Smooth muscle cell (in vitro differentiated cells): ENCODE results near the gene DENND5B. TPM values are rescaled to one million over a fixed set of nuclear protein-coding genes. Genes with fewer than 3 reads are reported as not detected.

Experiments used
- DNase-seq: peaks from one replicate; lab custom pipeline; 2025; ENCODE audit not compliant: unreplicated experiment; lab: John Stamatoyannopoulos, UW
- H2AFZ ChIP-seq: fragments of 200-600 bp; sonication (generic); 2 replicates; pipeline ENCODE4 v1.6.0; 2016; ENCODE audit warnings: antibody characterized with exemption, low read depth, mild to moderate bottlenecking
- H3F3A ChIP-seq: fragments of 200-600 bp; sonication (generic); 2 replicates; pipeline ENCODE4 v1.6.0; 2017; ENCODE audit warnings: antibody characterized with exemption, low read depth
- H3K27ac ChIP-seq: fragments of 200-600 bp; sonication (generic); 2 replicates; pipeline ENCODE4 v1.5.1; 2016; ENCODE audit warnings: low read depth, mild to moderate bottlenecking
- H3K27me3 ChIP-seq: fragments of 200-600 bp; sonication (generic); 2 replicates; pipeline ENCODE4 v1.6.1; 2016; ENCODE audit warnings: low read depth, mild to moderate bottlenecking
- H3K36me3 ChIP-seq: fragments of 200-600 bp; sonication (generic); 2 replicates; pipeline ENCODE4 v1.5.1; 2016; ENCODE audit warnings: low read depth
- H3K4me1 ChIP-seq: fragments of 200-600 bp; sonication (generic); 2 replicates; pipeline ENCODE4 v1.5.1; 2016; ENCODE audit warnings: low read depth
- H3K4me2 ChIP-seq: fragments of 200-600 bp; sonication (generic); 2 replicates; pipeline ENCODE4 v1.6.0; 2016; ENCODE audit warnings: mild to moderate bottlenecking
- H3K4me3 ChIP-seq: fragments of 200-600 bp; sonication (generic); 2 replicates; pipeline ENCODE4 v1.5.1; 2016; ENCODE audit warnings: mild to moderate bottlenecking
- H3K79me2 ChIP-seq: fragments of 200-600 bp; sonication (generic); 2 replicates; pipeline ENCODE4 v1.6.0; 2016; ENCODE audit warnings: low read depth, mild to moderate bottlenecking
- H3K9ac ChIP-seq: fragments of 200-600 bp; sonication (generic); 2 replicates; pipeline ENCODE4 v1.6.0; 2016; ENCODE audit warnings: low read depth
- H3K9me3 ChIP-seq: fragments of 200-600 bp; sonication (generic); replicated peaks from 2 replicates; pipeline ENCODE4 v1.5.1; 2016; ENCODE audit warnings: low read depth
- H4K20me1 ChIP-seq: fragments of 200-600 bp; sonication (generic); 2 replicates; pipeline ENCODE4 v1.6.0; 2016; ENCODE audit warnings: low read depth
- CTCF ChIP-seq: fragments of 200-600 bp; sonication (generic); IDR thresholded peaks from 2 replicates; pipeline ENCODE4 v1.5.1; 2017; ENCODE audit warnings: borderline replicate concordance, mild to moderate bottlenecking, antibody characterized with exemption; ENCODE audit not compliant: insufficient read depth, poor library complexity, severe bottlenecking
- WGBS: methylation state at CpG from one replicate; pipeline ENCODE4 v1.1.7; 2016; ENCODE audit warnings: low lambda C conversion rate; 5-methylcytosine and 5-hydroxymethylcytosine counted together
- polyA plus RNA-seq: library from polyadenylated mRNA; unstranded; fragments of >200 nt; fragmentation: Nextera tagmentation; extraction: Ambion mirVana; gene quantifications from 2 replicates; pipeline ENCODE4 v1.2.1, GENCODE V29; 2016
- total RNA-seq: library from RNA; depleted of rRNA; stranded (reverse); fragments of >200 nt; gene quantifications from 2 replicates; pipeline ENCODE4 v1.2.3, GENCODE V29; 2014

Gene DENND5B
- total and polyA plus RNA-seq, 2 experiments from 2014 or later, result 12.3 to 12.7 TPM

- WGBS, result 94% methylated on average over 2 of the region's 2 CpGs
- peaks cover 38% of the 10 kb centered on the region for H4K20me1 ChIP-seq
- H3K27me3 ChIP-seq, result no peaks in the 10 kb centered on the region
- H3K4me3 ChIP-seq, result no peak overlapping the region
- H3K9ac ChIP-seq, result no peak overlapping the region
- H2AFZ ChIP-seq, result no peak overlapping the region
- H3K79me2 ChIP-seq, result peaks cover 64% of the 10 kb centered on the region
- DNase-seq, result no peak
- H3K36me3 ChIP-seq, result no peaks in the 10 kb centered on the region
- peaks cover 7% of the 10 kb centered on the region for H3F3A ChIP-seq
- no peaks in the 10 kb centered on the region for H3K9me3 ChIP-seq
- H3K4me1 ChIP-seq, result peaks cover 15% of the 10 kb centered on the region
- H3K27ac ChIP-seq, result no peak overlapping the region
- H3K4me2 ChIP-seq, result peak overlapping the region; percentile 7
- TF ChIP-seq CTCF, result no peak
These were observed 5.0 kb downstream of the DENND5B start for GRCh38 chr12:31585895-31586294.

DNA sequence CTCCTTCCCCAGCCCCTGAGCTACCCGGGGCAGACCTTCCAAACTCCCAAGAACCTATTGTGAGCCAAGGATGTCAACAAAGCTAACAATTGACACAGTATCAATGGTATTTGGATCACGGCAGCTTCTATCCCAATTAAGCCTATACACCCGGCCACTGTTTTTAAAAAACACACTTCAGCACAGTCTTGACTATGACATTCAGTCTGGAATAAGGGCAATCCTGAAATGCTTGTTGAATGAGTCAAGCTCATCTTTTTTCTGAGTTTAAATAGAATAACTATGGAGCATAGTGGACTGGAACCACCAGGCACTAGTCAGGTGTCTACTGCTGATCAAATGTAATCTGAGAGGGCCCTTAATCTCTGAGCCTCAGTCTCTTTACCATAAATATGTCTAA lies 5.7 kb downstream of the DENND5B start:
- no peaks in the 10 kb centered on the region for H3K36me3 ChIP-seq
- peak overlapping the region; percentile 7 for H3K4me2 ChIP-seq
- no peak overlapping the region for H2AFZ ChIP-seq
- H3K27ac ChIP-seq, result peak overlapping the region; percentile 31
- DNase-seq, result no peak
- H3K4me3 ChIP-seq, result no peak overlapping the region
- peaks cover 38% of the 10 kb centered on the region for H4K20me1 ChIP-seq
- H3K9me3 ChIP-seq, result no peaks in the 10 kb centered on the region
- peaks cover 68% of the 10 kb centered on the region for H3K79me2 ChIP-seq
- no peak for TF ChIP-seq CTCF
- H3K27me3 ChIP-seq, result no peaks in the 10 kb centered on the region
- no peak overlapping the region for H3K9ac ChIP-seq
- WGBS, result 43% methylated on average over 3 of the region's 3 CpGs
- H3F3A ChIP-seq, result peaks cover 7% of the 10 kb centered on the region
- H3K4me1 ChIP-seq, result peaks cover 15% of the 10 kb centered on the region

DNA sequence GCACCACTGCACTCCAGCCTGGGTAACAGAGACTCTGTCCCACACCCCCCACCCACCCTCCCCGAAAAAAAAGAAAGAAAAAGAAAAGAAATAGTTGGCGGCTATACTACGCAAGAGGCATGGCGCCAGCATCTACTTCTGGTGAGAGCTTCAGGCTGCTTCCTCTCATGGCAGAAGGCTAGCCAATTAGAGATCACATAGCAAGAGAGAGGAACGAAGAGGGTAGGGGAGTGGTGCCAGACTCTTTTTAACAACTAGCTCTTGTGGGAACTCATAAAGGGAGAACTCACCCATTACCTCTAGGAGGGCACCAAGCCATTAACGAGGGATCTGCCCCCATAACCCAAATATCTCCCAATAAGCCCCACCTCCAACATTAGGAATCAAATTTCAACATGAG lies 6.2 kb downstream of the DENND5B start:
- WGBS, result 95% methylated on average over 6 of the region's 6 CpGs
- no peak overlapping the region for H2AFZ ChIP-seq
- peaks cover 68% of the 10 kb centered on the region for H3K79me2 ChIP-seq
- no peaks in the 10 kb centered on the region for H3K9me3 ChIP-seq
- H3K9ac ChIP-seq, result no peak overlapping the region
- peak overlapping the region; percentile 7 for H3K4me2 ChIP-seq
- H3K4me1 ChIP-seq, result peaks cover 15% of the 10 kb centered on the region
- peaks cover 7% of the 10 kb centered on the region for H3F3A ChIP-seq
- H3K4me3 ChIP-seq, result no peak overlapping the region
- TF ChIP-seq CTCF, result no peak
- peaks cover 42% of the 10 kb centered on the region for H4K20me1 ChIP-seq
- H3K27me3 ChIP-seq, result no peaks in the 10 kb centered on the region
- H3K36me3 ChIP-seq, result no peaks in the 10 kb centered on the region
- peak overlapping the region; percentile 31 for H3K27ac ChIP-seq
- DNase-seq, result no peak

DNA sequence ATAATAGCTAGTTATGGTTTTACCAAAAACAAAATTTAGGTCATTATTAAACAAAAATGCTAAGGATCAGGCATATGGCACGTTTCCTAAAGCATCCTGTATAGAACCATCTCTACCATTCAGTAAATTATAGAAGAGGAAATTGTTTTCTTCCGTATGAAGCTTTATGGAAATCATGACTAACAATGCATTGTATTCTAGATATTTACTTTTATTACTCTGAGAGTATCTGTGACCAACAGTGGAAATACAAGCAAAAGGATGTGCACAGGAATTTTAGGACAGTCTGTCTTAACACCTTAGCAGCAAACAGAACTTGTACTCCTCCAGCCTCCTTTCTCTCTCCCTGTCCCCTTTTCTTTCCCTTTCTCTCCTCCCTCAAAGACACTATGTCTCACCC lies 7.1 kb downstream of the DENND5B start:
- Histone ChIP-seq H3K9ac (no peak overlapping the region), H3F3A (no peaks in the 10 kb centered on the region), H2AFZ (no peak overlapping the region), H3K79me2 (peaks cover 68% of the 10 kb centered on the region), H3K4me3 (no peak overlapping the region), H3K4me1 (peaks cover 9% of the 10 kb centered on the region), H3K27me3 (no peaks in the 10 kb centered on the region), H3K9me3 (no peaks in the 10 kb centered on the region), H3K36me3 (no peaks in the 10 kb centered on the region), H3K4me2 (no peak overlapping the region), H4K20me1 (peaks cover 38% of the 10 kb centered on the region), H3K27ac (no peak overlapping the region)
- WGBS, result 97% methylated on average over 2 of the region's 2 CpGs
- DNase-seq, result no peak
- no peak for TF ChIP-seq CTCF
